Panc1 (cell line): ENCODE data around the gene CHN1.

Source experiments
- POLR2AphosphoS5 ChIP-seq: IDR thresholded peaks from 2 replicates; pipeline ENCODE4 v1.6.1; 2012; ENCODE audit warnings: mild to moderate bottlenecking, low read depth, low read length, moderate library complexity
- TCF7L2 ChIP-seq: IDR thresholded peaks from 2 replicates; pipeline ENCODE4 v1.6.1; 2011; ENCODE audit warnings: mild to moderate bottlenecking, low read depth, low read length, inconsistent platforms
- TF ChIP-seq, protein P1 (sequence below): fragments of 450-650 bp; IDR thresholded peaks from 2 replicates; pipeline ENCODE4 v1.5.1; 2017; ENCODE audit warnings: mild to moderate bottlenecking
- TF ChIP-seq, protein P2 (sequence below), 2 experiments: IDR thresholded peaks; 2 replicates each; pipeline ENCODE4 v1.6.1; 2011 to 2012; ENCODE audit warnings: low read depth in 2 of 2, control low read depth in 1 of 2, low read length in 1 of 2, mild to moderate bottlenecking in 1 of 2, moderate library complexity in 1 of 2; ENCODE audit not compliant: insufficient read depth in 1 of 2

DNA sequence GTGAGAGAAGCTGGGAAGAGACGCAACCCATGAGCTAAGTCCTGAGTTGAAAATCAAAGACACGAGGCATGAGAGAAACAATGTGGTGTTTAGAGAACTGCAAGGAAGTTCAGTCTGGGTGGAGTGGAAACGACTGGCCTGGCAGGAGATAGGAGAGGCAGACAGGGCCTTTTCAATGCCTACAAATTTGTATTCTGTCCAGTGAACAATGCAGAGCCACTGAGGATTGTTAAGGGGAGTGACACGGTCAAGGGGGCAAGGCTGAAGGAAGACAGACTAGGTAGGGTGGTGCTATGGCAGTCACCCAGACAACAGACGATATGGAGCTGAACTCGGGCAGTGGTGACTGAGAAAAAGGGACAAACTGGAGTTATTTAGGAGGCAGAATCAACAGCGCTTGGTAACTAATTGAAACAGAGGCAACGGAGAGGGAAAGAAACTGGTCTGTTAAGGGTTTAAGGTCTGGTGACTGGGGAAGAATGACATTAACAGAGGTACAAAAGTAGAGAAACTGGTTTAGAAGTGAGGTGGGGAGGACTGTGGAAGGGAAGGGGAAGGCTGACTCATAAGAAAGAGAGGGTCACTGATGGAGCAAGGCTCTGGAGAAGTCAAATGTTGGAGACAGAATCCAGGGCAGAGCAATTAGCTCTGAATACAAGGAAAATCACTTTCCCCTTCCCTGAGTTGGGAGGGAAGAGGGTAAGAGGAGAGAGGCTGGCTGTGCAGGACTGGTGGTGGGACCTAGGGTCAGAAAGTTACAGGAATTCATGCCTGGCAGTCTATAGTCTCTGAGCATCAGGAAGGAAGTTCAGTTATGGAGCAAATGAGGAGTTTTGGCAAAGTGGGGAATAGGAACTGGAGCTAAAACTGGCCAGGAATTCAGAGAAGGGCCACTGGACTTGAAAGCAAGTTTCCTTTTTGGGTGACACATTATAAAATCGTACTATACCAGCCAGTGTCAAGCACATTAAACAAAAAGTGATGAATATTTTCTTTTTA lies 177.5 kb downstream of the CHN1 start:
- TF ChIP-seq, protein P1, sequence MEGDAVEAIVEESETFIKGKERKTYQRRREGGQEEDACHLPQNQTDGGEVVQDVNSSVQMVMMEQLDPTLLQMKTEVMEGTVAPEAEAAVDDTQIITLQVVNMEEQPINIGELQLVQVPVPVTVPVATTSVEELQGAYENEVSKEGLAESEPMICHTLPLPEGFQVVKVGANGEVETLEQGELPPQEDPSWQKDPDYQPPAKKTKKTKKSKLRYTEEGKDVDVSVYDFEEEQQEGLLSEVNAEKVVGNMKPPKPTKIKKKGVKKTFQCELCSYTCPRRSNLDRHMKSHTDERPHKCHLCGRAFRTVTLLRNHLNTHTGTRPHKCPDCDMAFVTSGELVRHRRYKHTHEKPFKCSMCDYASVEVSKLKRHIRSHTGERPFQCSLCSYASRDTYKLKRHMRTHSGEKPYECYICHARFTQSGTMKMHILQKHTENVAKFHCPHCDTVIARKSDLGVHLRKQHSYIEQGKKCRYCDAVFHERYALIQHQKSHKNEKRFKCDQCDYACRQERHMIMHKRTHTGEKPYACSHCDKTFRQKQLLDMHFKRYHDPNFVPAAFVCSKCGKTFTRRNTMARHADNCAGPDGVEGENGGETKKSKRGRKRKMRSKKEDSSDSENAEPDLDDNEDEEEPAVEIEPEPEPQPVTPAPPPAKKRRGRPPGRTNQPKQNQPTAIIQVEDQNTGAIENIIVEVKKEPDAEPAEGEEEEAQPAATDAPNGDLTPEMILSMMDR: no peak
- TF ChIP-seq, protein P2, sequence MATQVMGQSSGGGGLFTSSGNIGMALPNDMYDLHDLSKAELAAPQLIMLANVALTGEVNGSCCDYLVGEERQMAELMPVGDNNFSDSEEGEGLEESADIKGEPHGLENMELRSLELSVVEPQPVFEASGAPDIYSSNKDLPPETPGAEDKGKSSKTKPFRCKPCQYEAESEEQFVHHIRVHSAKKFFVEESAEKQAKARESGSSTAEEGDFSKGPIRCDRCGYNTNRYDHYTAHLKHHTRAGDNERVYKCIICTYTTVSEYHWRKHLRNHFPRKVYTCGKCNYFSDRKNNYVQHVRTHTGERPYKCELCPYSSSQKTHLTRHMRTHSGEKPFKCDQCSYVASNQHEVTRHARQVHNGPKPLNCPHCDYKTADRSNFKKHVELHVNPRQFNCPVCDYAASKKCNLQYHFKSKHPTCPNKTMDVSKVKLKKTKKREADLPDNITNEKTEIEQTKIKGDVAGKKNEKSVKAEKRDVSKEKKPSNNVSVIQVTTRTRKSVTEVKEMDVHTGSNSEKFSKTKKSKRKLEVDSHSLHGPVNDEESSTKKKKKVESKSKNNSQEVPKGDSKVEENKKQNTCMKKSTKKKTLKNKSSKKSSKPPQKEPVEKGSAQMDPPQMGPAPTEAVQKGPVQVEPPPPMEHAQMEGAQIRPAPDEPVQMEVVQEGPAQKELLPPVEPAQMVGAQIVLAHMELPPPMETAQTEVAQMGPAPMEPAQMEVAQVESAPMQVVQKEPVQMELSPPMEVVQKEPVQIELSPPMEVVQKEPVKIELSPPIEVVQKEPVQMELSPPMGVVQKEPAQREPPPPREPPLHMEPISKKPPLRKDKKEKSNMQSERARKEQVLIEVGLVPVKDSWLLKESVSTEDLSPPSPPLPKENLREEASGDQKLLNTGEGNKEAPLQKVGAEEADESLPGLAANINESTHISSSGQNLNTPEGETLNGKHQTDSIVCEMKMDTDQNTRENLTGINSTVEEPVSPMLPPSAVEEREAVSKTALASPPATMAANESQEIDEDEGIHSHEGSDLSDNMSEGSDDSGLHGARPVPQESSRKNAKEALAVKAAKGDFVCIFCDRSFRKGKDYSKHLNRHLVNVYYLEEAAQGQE (IDR thresholded peaks at IDR 0.05; ENCODE audit: insufficient read depth in 1 of 2, low read depth in 2 of 2, low read length in 1 of 2): no peak
- no peak for TF ChIP-seq TCF7L2
- TF ChIP-seq POLR2AphosphoS5: no peak
